ENCODE measurements around the gene RPGRIP1. TPM values are rescaled to one million over a fixed set of nuclear protein-coding genes. Genes with fewer than 3 reads are reported as not detected.

RPGRIP1 gene
- total RNA-seq, 1 donor from 2014 or later, result not detected

DNA sequence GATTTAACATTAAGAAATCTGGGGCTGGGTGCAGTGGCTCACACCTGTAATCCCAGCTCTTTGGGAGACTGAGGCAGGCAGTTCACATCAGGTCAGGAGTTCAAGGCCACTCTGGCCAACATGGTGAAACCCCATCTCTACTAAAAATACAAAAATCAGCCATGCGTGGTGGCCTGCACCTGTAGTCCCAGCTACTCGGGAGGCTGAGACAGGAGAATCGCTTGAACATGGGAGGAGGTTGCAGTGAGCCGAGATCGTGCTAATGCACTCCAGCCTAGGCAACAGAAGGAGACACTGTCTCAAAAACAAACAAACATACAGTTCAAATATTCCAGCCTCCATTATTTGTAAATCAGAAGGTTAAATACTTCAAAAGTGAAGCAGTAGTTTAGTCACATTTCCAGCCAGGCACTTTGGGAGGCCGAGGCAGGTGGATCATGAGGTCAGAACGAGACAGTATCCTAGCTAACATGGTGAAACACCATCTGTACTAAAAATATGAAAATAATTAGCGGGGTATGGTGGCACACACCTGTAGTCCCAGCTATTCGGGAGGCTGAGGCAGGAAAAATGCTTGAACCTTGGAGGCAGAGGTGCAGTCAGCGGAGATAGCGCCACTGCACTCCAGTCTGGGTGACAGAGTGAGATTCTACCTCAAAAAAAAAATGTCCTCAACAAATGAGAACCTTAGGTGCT, 40.9 kb upstream of the RPGRIP1 start:
- H3K27me3 Mint-ChIP-seq (ENCODE audit: low read depth, unreplicated experiment), result no peaks in the 10 kb centered on the region
- H3K4me1 Mint-ChIP-seq (ENCODE audit: low read depth, unreplicated experiment), result peaks cover 38% of the 10 kb centered on the region
- Histone ChIP-seq H3K9me3 (ENCODE audit: insufficient read depth, low read depth, low read length) (no peaks in the 10 kb centered on the region), H3K36me3 (ENCODE audit: insufficient read depth, low read length) (peaks cover 45% of the 10 kb centered on the region), H2AFZ (ENCODE audit: low read depth, low read length) (no peak overlapping the region), H3K4me3 (ENCODE audit: insufficient read depth, low read depth, low read length) (no peak overlapping the region), H3K27ac (ENCODE audit: low read depth, low read length) (no peak overlapping the region), H3K79me2 (ENCODE audit: insufficient read depth, low read length) (peaks cover 100% of the 10 kb centered on the region), H4K20me1 (ENCODE audit: insufficient read depth, low read length) (peaks cover 99% of the 10 kb centered on the region), H3K9ac (ENCODE audit: low read length) (no peak overlapping the region), H3K4me1 (ENCODE audit: insufficient read depth, low read length) (peaks cover 3% of the 10 kb centered on the region), H3K4me2 (ENCODE audit: low read length) (no peak overlapping the region), H3K27me3 (ENCODE audit: insufficient read depth, low read length) (no peaks in the 10 kb centered on the region)
- no peaks in the 10 kb centered on the region for H3K9me3 Mint-ChIP-seq (ENCODE audit: unreplicated experiment)
- H3K36me3 Mint-ChIP-seq (ENCODE audit: low read depth, unreplicated experiment), result peaks cover 11% of the 10 kb centered on the region
- no peak for TF ChIP-seq EZH2 (IDR thresholded peaks at IDR 0.05; ENCODE audit: insufficient read depth, low read length)
- TF ChIP-seq, protein P1, sequence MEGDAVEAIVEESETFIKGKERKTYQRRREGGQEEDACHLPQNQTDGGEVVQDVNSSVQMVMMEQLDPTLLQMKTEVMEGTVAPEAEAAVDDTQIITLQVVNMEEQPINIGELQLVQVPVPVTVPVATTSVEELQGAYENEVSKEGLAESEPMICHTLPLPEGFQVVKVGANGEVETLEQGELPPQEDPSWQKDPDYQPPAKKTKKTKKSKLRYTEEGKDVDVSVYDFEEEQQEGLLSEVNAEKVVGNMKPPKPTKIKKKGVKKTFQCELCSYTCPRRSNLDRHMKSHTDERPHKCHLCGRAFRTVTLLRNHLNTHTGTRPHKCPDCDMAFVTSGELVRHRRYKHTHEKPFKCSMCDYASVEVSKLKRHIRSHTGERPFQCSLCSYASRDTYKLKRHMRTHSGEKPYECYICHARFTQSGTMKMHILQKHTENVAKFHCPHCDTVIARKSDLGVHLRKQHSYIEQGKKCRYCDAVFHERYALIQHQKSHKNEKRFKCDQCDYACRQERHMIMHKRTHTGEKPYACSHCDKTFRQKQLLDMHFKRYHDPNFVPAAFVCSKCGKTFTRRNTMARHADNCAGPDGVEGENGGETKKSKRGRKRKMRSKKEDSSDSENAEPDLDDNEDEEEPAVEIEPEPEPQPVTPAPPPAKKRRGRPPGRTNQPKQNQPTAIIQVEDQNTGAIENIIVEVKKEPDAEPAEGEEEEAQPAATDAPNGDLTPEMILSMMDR (IDR thresholded peaks at IDR 0.05; ENCODE audit: insufficient read depth, low read depth, low read length), result no peak
- no peak overlapping the region for H3K27ac Mint-ChIP-seq (ENCODE audit: unreplicated experiment)
- FAIRE-seq (no peak), DNase-seq (ENCODE audit: low read depth) (no peak)
- H3K4me3 Mint-ChIP-seq (ENCODE audit: unreplicated experiment), result no peak overlapping the region

DNA sequence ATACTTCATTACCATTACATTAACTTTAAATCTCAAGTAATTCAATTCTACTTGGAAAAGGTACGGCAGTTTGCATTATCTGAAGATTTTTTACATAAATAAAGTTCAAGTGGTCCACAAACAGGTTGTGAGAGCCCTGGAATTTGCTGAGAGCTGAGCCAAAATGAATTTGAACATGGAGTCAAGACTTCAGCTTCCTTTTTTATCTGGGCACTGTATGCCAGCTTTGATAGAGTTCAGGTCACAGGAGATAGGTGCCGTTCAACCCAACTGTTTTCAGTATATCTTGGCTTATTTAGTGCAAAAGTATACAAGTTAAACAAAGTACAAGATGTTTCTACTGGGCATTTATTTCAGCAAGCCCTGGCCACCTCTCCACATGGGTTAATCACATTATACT, 39.5 kb upstream of the RPGRIP1 start:
- H3K4me1 Mint-ChIP-seq (ENCODE audit: low read depth, unreplicated experiment), result peaks cover 27% of the 10 kb centered on the region
- H3K9me3 Mint-ChIP-seq (ENCODE audit: unreplicated experiment), result no peaks in the 10 kb centered on the region
- Histone ChIP-seq H3K27me3 (ENCODE audit: insufficient read depth, low read length) (no peaks in the 10 kb centered on the region), H3K36me3 (ENCODE audit: insufficient read depth, low read length) (peaks cover 39% of the 10 kb centered on the region), H3K4me1 (ENCODE audit: insufficient read depth, low read length) (peaks cover 3% of the 10 kb centered on the region), H3K27ac (ENCODE audit: low read depth, low read length) (no peak overlapping the region), H3K79me2 (ENCODE audit: insufficient read depth, low read length) (peaks cover 100% of the 10 kb centered on the region), H4K20me1 (ENCODE audit: insufficient read depth, low read length) (peaks cover 99% of the 10 kb centered on the region), H2AFZ (ENCODE audit: low read depth, low read length) (no peak overlapping the region), H3K9me3 (ENCODE audit: insufficient read depth, low read depth, low read length) (no peaks in the 10 kb centered on the region), H3K9ac (ENCODE audit: low read length) (no peak overlapping the region), H3K4me2 (ENCODE audit: low read length) (no peak overlapping the region), H3K4me3 (ENCODE audit: insufficient read depth, low read depth, low read length) (no peak overlapping the region)
- peaks cover 11% of the 10 kb centered on the region for H3K36me3 Mint-ChIP-seq (ENCODE audit: low read depth, unreplicated experiment)
- peak overlapping the region; percentile 10 for H3K27ac Mint-ChIP-seq (ENCODE audit: unreplicated experiment)
- FAIRE-seq (no peak), DNase-seq (ENCODE audit: low read depth) (no peak)
- no peak overlapping the region for H3K4me3 Mint-ChIP-seq (ENCODE audit: unreplicated experiment)
- TF ChIP-seq EZH2 (IDR thresholded peaks at IDR 0.05; ENCODE audit: insufficient read depth, low read length), result no peak
- TF ChIP-seq, protein P1 (IDR thresholded peaks at IDR 0.05; ENCODE audit: insufficient read depth, low read depth, low read length), result no peak
- no peaks in the 10 kb centered on the region for H3K27me3 Mint-ChIP-seq (ENCODE audit: low read depth, unreplicated experiment)

- peak overlapping the region; percentile 15 for H3K27ac Mint-ChIP-seq (ENCODE audit: unreplicated experiment)
- H3K27me3 ChIP-seq (ENCODE audit: insufficient read depth, low read length), result no peaks in the 10 kb centered on the region
- no peak overlapping the region for H3K4me2 ChIP-seq (ENCODE audit: low read length)
- DNase-seq (ENCODE audit: low read depth) (no peak), FAIRE-seq (no peak)
- no peak overlapping the region for H2AFZ ChIP-seq (ENCODE audit: low read depth, low read length)
- TF ChIP-seq, protein P1 (IDR thresholded peaks at IDR 0.05; ENCODE audit: insufficient read depth, low read depth, low read length), result peak; percentile 38
- no peak for TF ChIP-seq EZH2 (IDR thresholded peaks at IDR 0.05; ENCODE audit: insufficient read depth, low read length)
- H3K9ac ChIP-seq (ENCODE audit: low read length), result no peak overlapping the region
- peaks cover 23% of the 10 kb centered on the region for H3K4me1 Mint-ChIP-seq (ENCODE audit: low read depth, unreplicated experiment)
- H3K79me2 ChIP-seq (ENCODE audit: insufficient read depth, low read length), result peaks cover 100% of the 10 kb centered on the region
- no peaks in the 10 kb centered on the region for H3K9me3 Mint-ChIP-seq (ENCODE audit: unreplicated experiment)
- peak overlapping the region; percentile 15 for H3K27ac ChIP-seq (ENCODE audit: low read depth, low read length)
- H3K36me3 ChIP-seq (ENCODE audit: insufficient read depth, low read length), result peaks cover 36% of the 10 kb centered on the region
- H4K20me1 ChIP-seq (ENCODE audit: insufficient read depth, low read length), result peaks cover 99% of the 10 kb centered on the region
- no peak overlapping the region for H3K4me3 Mint-ChIP-seq (ENCODE audit: unreplicated experiment)
- peaks cover 13% of the 10 kb centered on the region for H3K36me3 Mint-ChIP-seq (ENCODE audit: low read depth, unreplicated experiment)
- H3K27me3 Mint-ChIP-seq (ENCODE audit: low read depth, unreplicated experiment), result no peaks in the 10 kb centered on the region
- no peak overlapping the region for H3K4me3 ChIP-seq (ENCODE audit: insufficient read depth, low read depth, low read length)
- H3K9me3 ChIP-seq (ENCODE audit: insufficient read depth, low read depth, low read length), result no peaks in the 10 kb centered on the region
- H3K4me1 ChIP-seq (ENCODE audit: insufficient read depth, low read length), result peaks cover 3% of the 10 kb centered on the region
Observed at GRCh38 chr14:21241218-21241819, 38.6 kb upstream of the RPGRIP1 start.

All from astrocyte (in vitro differentiated cells and primary cell).